H9 (cell line): Measurements from ENCODE around the gene HSD17B3. TPM values are rescaled to one million over a fixed set of nuclear protein-coding genes. Genes with fewer than 3 reads are reported as not detected.

Experiments
- DNase-seq: peaks from one replicate; pipeline ENCODE4 v3.0.0-alpha.2; 2017
- H2AFZ ChIP-seq: one replicate; pipeline ENCODE4 v1.6.1; 2013; ENCODE audit warnings: mild to moderate bottlenecking, low read length, control low read depth, moderate library complexity
- H2AK5ac ChIP-seq: 2 replicates; pipeline ENCODE4 v1.6.1; 2013; ENCODE audit warnings: low read length, control low read depth, mixed read lengths; ENCODE audit not compliant: insufficient read length
- H2BK120ac ChIP-seq: one replicate; pipeline ENCODE4 v1.6.1; 2013; ENCODE audit warnings: low read depth, mild to moderate bottlenecking, low read length, control low read depth, inconsistent platforms; ENCODE audit not compliant: poor library complexity, severe bottlenecking
- H2BK12ac ChIP-seq: 2 replicates; pipeline ENCODE4 v1.6.1; 2013; ENCODE audit warnings: low read length, control low read depth, mixed read lengths, low read depth; ENCODE audit not compliant: insufficient read length
- H2BK15ac ChIP-seq: 2 replicates; pipeline ENCODE4 v1.6.1; 2013; ENCODE audit warnings: low read depth, low read length, control low read depth
- H2BK20ac ChIP-seq: one replicate; pipeline ENCODE4 v1.6.1; 2013; ENCODE audit warnings: low read depth, mild to moderate bottlenecking, low read length, control low read depth, inconsistent platforms; ENCODE audit not compliant: poor library complexity, severe bottlenecking
- H2BK5ac ChIP-seq: 2 replicates; pipeline ENCODE4 v1.6.1; 2013; ENCODE audit warnings: low read length, control low read depth, mixed read lengths; ENCODE audit not compliant: insufficient read length
- H3K14ac ChIP-seq: 2 replicates; pipeline ENCODE4 v1.6.1; 2013; ENCODE audit warnings: low read length, control low read depth; ENCODE audit not compliant: insufficient read depth
- H3K18ac ChIP-seq: 2 replicates; pipeline ENCODE4 v1.6.1; 2013; ENCODE audit warnings: low read depth, mild to moderate bottlenecking, mixed read lengths, low read length, control low read depth; ENCODE audit not compliant: insufficient read length
- H3K23ac ChIP-seq: 2 replicates; pipeline ENCODE4 v1.6.1; 2013; ENCODE audit warnings: low read length, control low read depth, mixed read lengths, low read depth; ENCODE audit not compliant: insufficient read length
- H3K23me2 ChIP-seq: 2 replicates; pipeline ENCODE4 v1.6.1; 2013; ENCODE audit warnings: low read depth, mild to moderate bottlenecking, mixed read lengths, low read length, control low read depth; ENCODE audit not compliant: insufficient read length, poor library complexity, severe bottlenecking
- H3K27ac ChIP-seq: 2 replicates; pipeline ENCODE4 v1.5.1; 2013; ENCODE audit warnings: low read length, control low read depth, mixed read lengths, low read depth; ENCODE audit not compliant: insufficient read length
- H3K27me3 ChIP-seq: 2 replicates; pipeline ENCODE4 v1.6.1; 2013; ENCODE audit warnings: low read length, control low read depth, inconsistent platforms; ENCODE audit not compliant: insufficient read depth
- H3K4ac ChIP-seq: 2 replicates; pipeline ENCODE4 v1.6.1; 2013; ENCODE audit warnings: low read depth, mild to moderate bottlenecking, control low read depth, inconsistent platforms, low read length, moderate library complexity
- H3K4me1 ChIP-seq: 2 replicates; pipeline ENCODE4 v1.6.1; 2013; ENCODE audit warnings: low read length, control low read depth, inconsistent platforms; ENCODE audit not compliant: insufficient read depth
- H3K4me2 ChIP-seq: 2 replicates; pipeline ENCODE4 v1.6.1; 2013; ENCODE audit warnings: low read length, control low read depth, mixed read lengths; ENCODE audit not compliant: insufficient read length, insufficient read depth
- H3K56ac ChIP-seq: 2 replicates; pipeline ENCODE4 v1.6.1; 2013; ENCODE audit warnings: low read depth, mild to moderate bottlenecking, mixed read lengths, low read length, control low read depth; ENCODE audit not compliant: insufficient read length
- H3K79me1 ChIP-seq: 2 replicates; pipeline ENCODE4 v1.6.1; 2013; ENCODE audit warnings: low read depth, mild to moderate bottlenecking, moderate library complexity, low read length, control low read depth, inconsistent platforms; ENCODE audit not compliant: insufficient read depth, poor library complexity, severe bottlenecking
- H3K79me2 ChIP-seq: 2 replicates; pipeline ENCODE4 v1.6.1; 2013; ENCODE audit warnings: low read length, control low read depth, inconsistent platforms; ENCODE audit not compliant: insufficient read depth
- H3K9ac ChIP-seq: 2 replicates; pipeline ENCODE4 v1.6.1; 2013; ENCODE audit warnings: low read length, control low read depth, mixed read lengths; ENCODE audit not compliant: insufficient read length; ENCODE audit errors: extremely low read depth
- H3K9me3 ChIP-seq: one replicate; pipeline ENCODE4 v1.6.1; 2013; ENCODE audit warnings: low read depth, low read length, inconsistent platforms; ENCODE audit not compliant: control insufficient read depth
- H3T11ph ChIP-seq: one replicate; pipeline ENCODE4 v1.6.1; 2013; ENCODE audit warnings: mild to moderate bottlenecking, low read length, control low read depth, inconsistent platforms
- H4K20me1 ChIP-seq: one replicate; pipeline ENCODE4 v1.6.1; 2013; ENCODE audit not compliant: control insufficient read depth, insufficient read length, insufficient read depth
- H4K5ac ChIP-seq: 2 replicates; pipeline ENCODE4 v1.6.1; 2013; ENCODE audit warnings: low read depth, mild to moderate bottlenecking, mixed read lengths, low read length, control low read depth; ENCODE audit not compliant: insufficient read length
- H4K8ac ChIP-seq: replicated peaks from 2 replicates; pipeline ENCODE4 v1.6.1; 2013; ENCODE audit warnings: low read length, control low read depth, mixed read lengths, low read depth; ENCODE audit not compliant: insufficient read length
- H4K91ac ChIP-seq: 2 replicates; pipeline ENCODE4 v1.6.1; 2013; ENCODE audit warnings: low read depth, mild to moderate bottlenecking, moderate library complexity, mixed read lengths, low read length, control low read depth; ENCODE audit not compliant: insufficient read length
- H3K27ac Mint-ChIP-seq, 3 experiments: 2 replicates in 2 of 3; 3 replicates in 1 of 3; pipeline ENCODE4 v1.8.0; 2020 to 2021; ENCODE audit warnings: mixed read lengths in 3 of 3, mild to moderate bottlenecking in 1 of 3, moderate library complexity in 1 of 3
- H3K27me3 Mint-ChIP-seq: 2 replicates; pipeline ENCODE4 v1.8.0; 2021; ENCODE audit warnings: low read depth, mild to moderate bottlenecking, moderate library complexity, mixed read lengths
- H3K36me3 Mint-ChIP-seq, 3 experiments: 2 replicates in 2 of 3; 3 replicates in 1 of 3; pipeline ENCODE4 v1.8.0; 2020 to 2021; ENCODE audit warnings: low read depth in 3 of 3, mixed read lengths in 3 of 3; ENCODE audit not compliant: insufficient read depth in 1 of 3
- H3K4me1 Mint-ChIP-seq, 2 experiments: 2 replicates each; pipeline ENCODE4 v1.8.0; 2020; ENCODE audit warnings: mixed read lengths in 2 of 2
- H3K4me3 Mint-ChIP-seq, 2 experiments: 2 replicates in 1 of 2; 3 replicates in 1 of 2; pipeline ENCODE4 v1.8.0; 2020 to 2021; ENCODE audit warnings: mild to moderate bottlenecking in 2 of 2, mixed read lengths in 2 of 2, moderate library complexity in 1 of 2
- H3K9me3 Mint-ChIP-seq, 2 experiments: 2 replicates in 1 of 2; 3 replicates in 1 of 2; pipeline ENCODE4 v1.8.0; 2020; ENCODE audit warnings: mild to moderate bottlenecking in 2 of 2, mixed read lengths in 2 of 2, moderate library complexity in 1 of 2
- CTCF ChIP-seq: fragments of 200-600 bp; sonication (generic); conservative IDR thresholded peaks from 3 replicates; pipeline ENCODE4 v1.8.0; 2021; ENCODE audit warnings: antibody characterized with exemption, mild to moderate bottlenecking
- WGBS: extraction: QIAGEN DNeasy Blood & Tissue Kit; methylation state at CpG from one replicate; pipeline ENCODE4 v1.1.7; 2013; ENCODE audit warnings: missing lambda C conversion rate, low lambda C conversion rate, mixed read lengths; ENCODE audit not compliant: insufficient read length; ENCODE audit errors: extremely low coverage; 5-methylcytosine and 5-hydroxymethylcytosine counted together
- total RNA-seq: library from RNA; stranded (reverse); gene quantifications from 2 replicates; pipeline ENCODE4 v1.2.1, GENCODE V29; 2021

HSD17B3 gene
- total RNA-seq, 1 experiment from 2014 or later: not detected

- Histone ChIP-seq H3K9me3 (no peaks in the 10 kb centered on the region), H3K4me2 (no peak overlapping the region), H3K56ac (no peak overlapping the region), H4K8ac (no peak overlapping the region), H3K79me1 (no peaks in the 10 kb centered on the region), H2AK5ac (no peak overlapping the region), H3K9ac (no peak overlapping the region), H2BK12ac (no peak overlapping the region), H2BK15ac (no peak overlapping the region), H3K27me3 (no peaks in the 10 kb centered on the region), H3K79me2 (no peaks in the 10 kb centered on the region), H4K91ac (no peak overlapping the region), H2AFZ (no peak overlapping the region), H3K4ac (no peak overlapping the region), H2BK120ac (no peak overlapping the region), H3K27ac (no peak overlapping the region), H3K23me2 (no peaks in the 10 kb centered on the region), H3K23ac (no peak overlapping the region), H3K14ac (no peak overlapping the region), H3K4me1 (peaks cover 3% of the 10 kb centered on the region; the same call in 1 of the 2 replicates), H4K20me1 (no peaks in the 10 kb centered on the region), H2BK20ac (no peak overlapping the region), H3K18ac (no peak overlapping the region), H4K5ac (no peak overlapping the region), H3T11ph (no peak overlapping the region), H2BK5ac (no peak overlapping the region)
- Mint-ChIP-seq H3K36me3 (peaks cover 0 to 5% (median 4%) of the 10 kb centered on the region in 3 experiments; a peak in 2 of 7 replicates), H3K4me3 (no peak overlapping the region), H3K27me3 (no peaks in the 10 kb centered on the region), H3K9me3 (no peaks in the 10 kb centered on the region), H3K4me1 (peaks cover 7 to 11% of the 10 kb centered on the region in 2 experiments), H3K27ac (peak overlapping the region in 2 of 3 experiments; percentile 3 to 22; a peak in 1 of 7 replicates)
- no peak for DNase-seq
- TF ChIP-seq CTCF: no peak
- no CpG with 5 or more reads among the region's 9 CpGs for WGBS
These were observed 29.4 kb upstream of the HSD17B3 start for GRCh38 chr9:96331236-96331947.
